ENCODE measurements around the gene MEI1. TPM values are rescaled to one million over a fixed set of nuclear protein-coding genes. Genes with fewer than 3 reads are reported as not detected.
"Not testable (repeated sequence)": the region's sequence is repeated elsewhere in the genome, so short reads cannot be mapped to it uniquely, and the experiment has no call there.

The MEI1 gene
- total and polyA plus RNA-seq, 4 donors: 3.4 to 18.0 (median 6.7) TPM

GRCh38 chr22:41664490-41664889, 34.8 kb upstream of the MEI1 start:
- no peak for TF ChIP-seq CTCF (IDR thresholded peaks at IDR 0.05; ENCODE audit: control extremely low read depth, extremely low read depth)
- no peaks in the 10 kb centered on the region for H3K9me3 ChIP-seq (ENCODE audit: control insufficient read depth in 4 of 4, insufficient read depth in 3 of 4, low read length in 3 of 4)
- H3K4me3 ChIP-seq: no peak overlapping the region
- no peaks in the 10 kb centered on the region for H3K27me3 ChIP-seq (ENCODE audit: control insufficient read depth in 3 of 3, insufficient read depth in 3 of 3, low read length in 2 of 3)
- H3K4me1 ChIP-seq (ENCODE audit: control insufficient read depth in 5 of 5, insufficient read depth in 5 of 5, low read length in 5 of 5): peaks cover 0 to 4% (median 0%) of the 10 kb centered on the region in 5 donors
- no peak for DNase-seq
- H3K9ac ChIP-seq (ENCODE audit: insufficient read depth in 1 of 2, low read length in 2 of 2): no peak overlapping the region
- no peak for ATAC-seq (ENCODE audit: insufficient read depth, low FRiP score)
- H3K36me3 ChIP-seq (ENCODE audit: control insufficient read depth in 4 of 4, insufficient read depth in 4 of 4, low read length in 4 of 4): peaks cover 33 to 37% (median 34%) of the 10 kb centered on the region in 4 donors
- no peak overlapping the region for H3K27ac ChIP-seq (ENCODE audit: low read depth in 1 of 2, low read length in 1 of 2)

- H3K4me1 ChIP-seq (ENCODE audit: control insufficient read depth in 5 of 5, insufficient read depth in 5 of 5, low read length in 5 of 5): peaks cover 0 to 5% (median 0%) of the 10 kb centered on the region in 5 donors
- 91 to 93% methylated on average over 3 of the region's 3 CpGs for WGBS, 2 donors
- DNase-seq (no peak), ATAC-seq (ENCODE audit: insufficient read depth, low FRiP score) (no peak)
- H3K27me3 ChIP-seq (ENCODE audit: control insufficient read depth in 3 of 3, insufficient read depth in 3 of 3, low read length in 2 of 3): no peaks in the 10 kb centered on the region
- H3K9ac ChIP-seq (ENCODE audit: insufficient read depth in 1 of 2, low read length in 2 of 2): no peak overlapping the region
- peaks cover 28 to 35% (median 29%) of the 10 kb centered on the region in 4 donors for H3K36me3 ChIP-seq (ENCODE audit: control insufficient read depth in 4 of 4, insufficient read depth in 4 of 4, low read length in 4 of 4)
- no peak overlapping the region for H3K4me3 ChIP-seq
- no peak overlapping the region for H3K27ac ChIP-seq (ENCODE audit: low read depth in 1 of 2, low read length in 1 of 2)
- no peak for TF ChIP-seq CTCF (IDR thresholded peaks at IDR 0.05; ENCODE audit: control extremely low read depth, extremely low read depth)
- no peaks in the 10 kb centered on the region for H3K9me3 ChIP-seq (ENCODE audit: control insufficient read depth in 4 of 4, insufficient read depth in 3 of 4, low read length in 3 of 4)
Observed at GRCh38 chr22:41664951-41665350, 34.4 kb upstream of the MEI1 start.

- H3K9ac ChIP-seq (ENCODE audit: insufficient read depth in 1 of 2, low read length in 2 of 2): no peak overlapping the region
- peak overlapping the region in 1 of 2 donors; percentile 45 for H3K27ac ChIP-seq (ENCODE audit: low read depth in 1 of 2, low read length in 1 of 2)
- no peaks in the 10 kb centered on the region for H3K9me3 ChIP-seq (ENCODE audit: control insufficient read depth in 4 of 4, insufficient read depth in 3 of 4, low read length in 3 of 4)
- no peaks in the 10 kb centered on the region for H3K27me3 ChIP-seq (ENCODE audit: control insufficient read depth in 3 of 3, insufficient read depth in 3 of 3, low read length in 2 of 3)
- H3K36me3 ChIP-seq (ENCODE audit: control insufficient read depth in 4 of 4, insufficient read depth in 4 of 4, low read length in 4 of 4): peaks cover 6 to 18% (median 13%) of the 10 kb centered on the region in 4 donors
- DNase-seq: peak in 1 of 3 donors; percentile 12
- 79 to 86% methylated on average over 21 of the region's 21 CpGs for WGBS, 2 donors
- ATAC-seq (ENCODE audit: insufficient read depth, low FRiP score): no peak
- H3K4me3 ChIP-seq: no peak overlapping the region
- no peak for TF ChIP-seq CTCF (IDR thresholded peaks at IDR 0.05; ENCODE audit: control extremely low read depth, extremely low read depth)
- H3K4me1 ChIP-seq (ENCODE audit: control insufficient read depth in 5 of 5, insufficient read depth in 5 of 5, low read length in 5 of 5): peaks cover 0 to 5% (median 0%) of the 10 kb centered on the region in 5 donors
Observed at GRCh38 chr22:41668971-41669911, 30.1 kb upstream of the MEI1 start.

GRCh38 chr22:41672096-41672495, 27.2 kb upstream of the MEI1 start:
- H3K27me3 ChIP-seq (ENCODE audit: control insufficient read depth in 3 of 3, insufficient read depth in 3 of 3, low read length in 2 of 3); ATAC-seq (ENCODE audit: insufficient read depth, low FRiP score); H3K4me3 ChIP-seq; H3K9ac ChIP-seq (ENCODE audit: insufficient read depth in 1 of 2, low read length in 2 of 2); H3K4me1 ChIP-seq (ENCODE audit: control insufficient read depth in 5 of 5, insufficient read depth in 5 of 5, low read length in 5 of 5); H3K27ac ChIP-seq (ENCODE audit: low read depth in 1 of 2, low read length in 1 of 2); H3K9me3 ChIP-seq (ENCODE audit: control insufficient read depth in 4 of 4, insufficient read depth in 3 of 4, low read length in 3 of 4): not testable (repeated sequence)
- 71 to 85% methylated on average over 10 of the region's 10 CpGs for WGBS, 2 donors
- DNase-seq: peak in 1 of 3 donors; percentile 16
- H3K36me3 ChIP-seq (ENCODE audit: control insufficient read depth in 4 of 4, insufficient read depth in 4 of 4, low read length in 4 of 4): peaks cover 9 to 14% (median 11%) of the 10 kb centered on the region in 4 donors

Measured in lung (tissue), 12 donors.